Measurements from ENCODE around the gene CES1. TPM values are rescaled to one million over a fixed set of nuclear protein-coding genes. Genes with fewer than 3 reads are reported as not detected.
"Not testable (repeated sequence)": the region's sequence is repeated elsewhere in the genome, so short reads cannot be mapped to it uniquely, and the experiment has no call there.

CES1 gene
- total and polyA plus RNA-seq, 4 donors, result 61.8 to 598 (median 166) TPM

DNA sequence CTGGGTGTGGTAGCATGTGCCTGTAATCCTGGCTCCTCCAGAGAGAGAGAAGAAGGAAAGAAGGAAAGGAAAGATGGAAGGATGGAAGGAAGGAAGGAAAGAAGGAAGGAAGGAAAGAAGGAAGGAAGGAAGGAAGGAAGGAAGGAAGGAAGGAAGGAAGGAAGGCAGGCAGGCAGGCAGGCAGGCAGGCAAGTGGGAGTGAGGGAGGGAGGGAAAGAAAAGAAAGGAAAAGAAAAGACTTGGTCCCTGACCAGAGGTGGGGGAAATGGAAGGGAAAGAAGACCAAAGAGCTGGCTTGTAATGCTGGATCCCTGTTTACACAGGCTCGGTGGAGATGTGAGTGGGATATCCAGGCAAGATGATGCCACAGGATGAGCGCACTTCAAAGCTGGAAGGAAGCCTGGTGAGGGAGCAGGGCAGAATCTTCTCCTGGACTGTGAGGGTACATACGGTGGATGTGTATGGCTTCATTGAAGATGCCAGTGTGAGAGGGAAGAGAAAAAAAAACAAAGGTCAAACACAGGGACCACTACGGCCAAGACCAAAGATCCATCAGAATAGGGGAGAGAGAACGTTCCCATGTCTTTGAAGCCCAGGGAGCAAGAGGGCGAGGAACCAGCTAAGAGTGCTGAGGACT lies 2.1 kb downstream of the CES1 start:
- Histone ChIP-seq H3K9me3 (ENCODE audit: control insufficient read depth in 4 of 4, insufficient read depth in 3 of 4, low read length in 3 of 4) (peaks cover 0 to 2% (median 0%) of the 10 kb centered on the region in 4 donors), H3K27me3 (ENCODE audit: control insufficient read depth in 3 of 3, insufficient read depth in 3 of 3, low read length in 2 of 3) (no peaks in the 10 kb centered on the region), H3K4me1 (ENCODE audit: control insufficient read depth in 5 of 5, insufficient read depth in 5 of 5, low read length in 5 of 5) (peaks cover 0 to 37% (median 3%) of the 10 kb centered on the region in 5 donors), H3K27ac (ENCODE audit: low read depth in 1 of 2, low read length in 1 of 2) (no peak overlapping the region), H3K4me3 (no peak overlapping the region), H3K36me3 (ENCODE audit: control insufficient read depth in 4 of 4, insufficient read depth in 4 of 4, low read length in 4 of 4) (peaks cover 0 to 14% (median 7%) of the 10 kb centered on the region in 4 donors), H3K9ac (ENCODE audit: insufficient read depth in 1 of 2, low read length in 2 of 2) (peak overlapping the region in 1 of 2 donors; percentile 46)
- ATAC-seq (ENCODE audit: insufficient read depth, low FRiP score) (no peak), DNase-seq (no peak)
- WGBS, 2 donors, result 81 to 86% methylated on average over 6 of the region's 6 CpGs
- TF ChIP-seq, protein P1, sequence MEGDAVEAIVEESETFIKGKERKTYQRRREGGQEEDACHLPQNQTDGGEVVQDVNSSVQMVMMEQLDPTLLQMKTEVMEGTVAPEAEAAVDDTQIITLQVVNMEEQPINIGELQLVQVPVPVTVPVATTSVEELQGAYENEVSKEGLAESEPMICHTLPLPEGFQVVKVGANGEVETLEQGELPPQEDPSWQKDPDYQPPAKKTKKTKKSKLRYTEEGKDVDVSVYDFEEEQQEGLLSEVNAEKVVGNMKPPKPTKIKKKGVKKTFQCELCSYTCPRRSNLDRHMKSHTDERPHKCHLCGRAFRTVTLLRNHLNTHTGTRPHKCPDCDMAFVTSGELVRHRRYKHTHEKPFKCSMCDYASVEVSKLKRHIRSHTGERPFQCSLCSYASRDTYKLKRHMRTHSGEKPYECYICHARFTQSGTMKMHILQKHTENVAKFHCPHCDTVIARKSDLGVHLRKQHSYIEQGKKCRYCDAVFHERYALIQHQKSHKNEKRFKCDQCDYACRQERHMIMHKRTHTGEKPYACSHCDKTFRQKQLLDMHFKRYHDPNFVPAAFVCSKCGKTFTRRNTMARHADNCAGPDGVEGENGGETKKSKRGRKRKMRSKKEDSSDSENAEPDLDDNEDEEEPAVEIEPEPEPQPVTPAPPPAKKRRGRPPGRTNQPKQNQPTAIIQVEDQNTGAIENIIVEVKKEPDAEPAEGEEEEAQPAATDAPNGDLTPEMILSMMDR (IDR thresholded peaks at IDR 0.05; ENCODE audit: control extremely low read depth, extremely low read depth), result no peak

DNA sequence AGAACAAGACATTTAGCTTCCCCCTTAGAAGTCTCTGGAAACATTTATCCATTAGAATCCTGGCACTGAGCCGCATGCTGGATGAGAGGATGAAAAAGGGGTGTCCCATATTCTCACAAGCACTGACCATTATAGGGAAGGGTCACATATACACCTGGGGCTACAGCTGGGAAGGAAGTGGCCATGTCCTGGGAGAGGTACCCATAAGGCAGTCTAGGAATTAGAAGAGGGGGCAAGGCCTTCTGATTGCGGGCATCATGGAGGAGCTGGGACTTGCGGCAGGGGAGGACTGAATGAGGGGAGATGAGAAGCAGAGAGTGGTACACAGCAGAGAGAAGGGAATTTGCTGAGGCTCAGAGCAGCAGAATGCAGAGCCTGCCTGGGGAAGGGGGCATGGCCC lies 3.7 kb downstream of the CES1 start:
- not testable (repeated sequence) for DNase-seq; ATAC-seq (ENCODE audit: insufficient read depth, low FRiP score); H3K27ac ChIP-seq (ENCODE audit: low read depth in 1 of 2, low read length in 1 of 2); H3K9me3 ChIP-seq (ENCODE audit: control insufficient read depth in 4 of 4, insufficient read depth in 3 of 4, low read length in 3 of 4); H3K9ac ChIP-seq (ENCODE audit: insufficient read depth in 1 of 2, low read length in 2 of 2); H3K27me3 ChIP-seq (ENCODE audit: control insufficient read depth in 3 of 3, insufficient read depth in 3 of 3, low read length in 2 of 3); H3K4me3 ChIP-seq
- 90 to 97% methylated on average over 3 of the region's 3 CpGs for WGBS, 2 donors
- Histone ChIP-seq H3K36me3 (ENCODE audit: control insufficient read depth in 4 of 4, insufficient read depth in 4 of 4, low read length in 4 of 4) (peaks cover 0 to 27% (median 11%) of the 10 kb centered on the region in 4 donors), H3K4me1 (ENCODE audit: control insufficient read depth in 5 of 5, insufficient read depth in 5 of 5, low read length in 5 of 5) (peaks cover 0 to 23% (median 3%) of the 10 kb centered on the region in 5 donors)

DNA sequence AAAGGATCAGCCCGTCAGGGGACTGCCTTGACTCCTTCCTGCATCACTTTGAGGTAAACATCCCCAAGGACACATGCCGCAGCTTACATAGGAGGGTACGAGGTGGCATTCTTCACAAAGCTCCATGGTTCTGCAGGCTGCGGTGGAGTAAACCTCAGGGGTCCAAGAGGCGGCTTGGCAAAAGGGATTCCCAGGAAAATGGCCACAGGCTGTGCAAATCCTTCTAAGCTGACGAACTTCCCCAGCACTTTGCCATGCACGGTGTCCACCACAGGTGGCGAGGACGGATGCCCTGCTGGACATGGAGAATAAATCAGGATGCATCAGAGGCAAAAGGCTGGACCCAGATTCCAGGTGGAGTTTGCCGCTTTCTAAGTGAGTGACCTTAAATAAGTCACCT lies 4.2 kb downstream of the CES1 start:
- Histone ChIP-seq H3K27me3 (ENCODE audit: control insufficient read depth in 3 of 3, insufficient read depth in 3 of 3, low read length in 2 of 3) (no peaks in the 10 kb centered on the region), H3K9ac (ENCODE audit: insufficient read depth in 1 of 2, low read length in 2 of 2) (no peak overlapping the region), H3K27ac (ENCODE audit: low read depth in 1 of 2, low read length in 1 of 2) (no peak overlapping the region), H3K36me3 (ENCODE audit: control insufficient read depth in 4 of 4, insufficient read depth in 4 of 4, low read length in 4 of 4) (peaks cover 0 to 27% (median 11%) of the 10 kb centered on the region in 4 donors), H3K4me1 (ENCODE audit: control insufficient read depth in 5 of 5, insufficient read depth in 5 of 5, low read length in 5 of 5) (peaks cover 0 to 17% (median 2%) of the 10 kb centered on the region in 5 donors), H3K9me3 (ENCODE audit: control insufficient read depth in 4 of 4, insufficient read depth in 3 of 4, low read length in 3 of 4) (no peaks in the 10 kb centered on the region), H3K4me3 (no peak overlapping the region)
- DNase-seq, result no peak
- TF ChIP-seq, protein P1 (IDR thresholded peaks at IDR 0.05; ENCODE audit: control extremely low read depth, extremely low read depth), result no peak
- WGBS, 2 donors, result 80 to 81% methylated on average over 10 of the region's 10 CpGs
- ATAC-seq (ENCODE audit: insufficient read depth, low FRiP score), result no peak

DNA sequence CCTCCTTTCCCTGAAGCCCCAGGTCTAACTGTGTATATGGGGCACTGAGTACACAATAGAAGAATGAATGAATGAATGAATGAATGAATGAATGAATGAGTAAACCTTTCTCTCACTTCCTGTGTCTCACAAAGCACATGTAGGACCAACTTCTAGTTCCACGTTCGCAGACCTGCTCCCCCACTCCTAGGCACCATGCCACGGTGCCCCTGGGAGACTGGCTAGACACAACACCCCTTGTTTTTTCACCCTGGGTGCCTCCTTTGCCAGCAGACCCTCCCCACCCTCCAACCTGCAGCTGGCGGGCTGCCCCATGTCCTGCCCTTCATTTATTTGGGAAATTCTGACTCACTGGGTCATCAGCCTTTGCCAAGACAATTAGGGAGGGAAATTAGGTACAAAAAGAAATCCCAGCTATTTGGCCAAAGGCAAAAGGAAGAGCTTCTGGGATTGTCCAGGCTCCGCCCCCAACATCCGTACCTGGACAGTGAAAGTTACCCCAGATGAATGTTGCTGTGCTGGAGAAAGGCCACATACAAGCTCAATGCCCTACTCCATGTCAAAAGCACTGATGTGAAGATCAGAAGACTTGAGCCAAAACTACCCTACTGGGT lies 7.7 kb downstream of the CES1 start:
- ATAC-seq (ENCODE audit: insufficient read depth, low FRiP score) (no peak), DNase-seq (no peak)
- Histone ChIP-seq H3K4me1 (ENCODE audit: control insufficient read depth in 5 of 5, insufficient read depth in 5 of 5, low read length in 5 of 5) (peaks cover 0 to 3% (median 0%) of the 10 kb centered on the region in 5 donors), H3K27ac (ENCODE audit: low read depth in 1 of 2, low read length in 1 of 2) (no peak overlapping the region), H3K27me3 (ENCODE audit: control insufficient read depth in 3 of 3, insufficient read depth in 3 of 3, low read length in 2 of 3) (no peaks in the 10 kb centered on the region), H3K9me3 (ENCODE audit: control insufficient read depth in 4 of 4, insufficient read depth in 3 of 4, low read length in 3 of 4) (no peaks in the 10 kb centered on the region), H3K36me3 (ENCODE audit: control insufficient read depth in 4 of 4, insufficient read depth in 4 of 4, low read length in 4 of 4) (peaks cover 0 to 47% (median 19%) of the 10 kb centered on the region in 4 donors), H3K9ac (ENCODE audit: insufficient read depth in 1 of 2, low read length in 2 of 2) (no peak overlapping the region), H3K4me3 (no peak overlapping the region)
- 81 to 82% methylated on average over 6 of the region's 6 CpGs for WGBS, 2 donors
- TF ChIP-seq, protein P1 (IDR thresholded peaks at IDR 0.05; ENCODE audit: control extremely low read depth, extremely low read depth), result no peak

Measured in lung (tissue), 12 donors.